SH-SY5Y (cell line): Measurements from ENCODE around the gene MRPS18A.

ENCODE experiments used
- GATA2 ChIP-seq: IDR thresholded peaks from 2 replicates; pipeline ENCODE4 v1.6.1; 2011; ENCODE audit warnings: mild to moderate bottlenecking, low read depth, low read length
- GATA3 ChIP-seq: IDR thresholded peaks from 2 replicates; pipeline ENCODE4 v1.6.1; 2011; ENCODE audit warnings: low read depth, mild to moderate bottlenecking, low read length, moderate library complexity

DNA sequence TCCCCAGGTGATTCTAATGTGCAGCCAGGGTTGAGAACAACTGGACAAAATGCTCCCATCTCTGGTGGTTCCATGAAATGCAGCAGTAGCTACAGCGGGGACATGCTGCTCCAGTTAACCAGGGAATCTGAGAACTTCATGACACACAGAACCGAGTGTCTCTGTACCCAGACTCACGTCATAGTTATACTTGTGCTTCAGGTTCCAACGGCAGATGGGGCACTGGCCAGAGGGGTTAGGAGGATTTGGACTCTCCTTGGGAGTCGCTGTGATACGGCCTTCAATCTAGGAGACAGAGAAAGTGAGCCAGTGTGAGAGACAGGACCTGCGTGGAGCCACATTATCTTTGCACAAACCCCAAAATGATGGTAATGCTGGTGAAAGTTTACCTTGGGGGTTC lies 9.2 kb downstream of the MRPS18A start:
- no peak for TF ChIP-seq GATA2
- TF ChIP-seq GATA3: no peak
